GM12878 (cell line): ENCODE results near the gene SAMD1. TPM values are rescaled to one million over a fixed set of nuclear protein-coding genes. Genes with fewer than 3 reads are reported as not detected.

Source experiments
- ATAC-seq: fragments of 200-7000 bp; cut with Tn5 transposase; 3 replicates; pipeline ENCODE4 v1.9.1; 2020; ENCODE audit warnings: mild to moderate bottlenecking, moderate library complexity
- BruUV-seq: library from RNA; stranded (reverse); fragments of 400-500 nt; replicated peaks from 2 replicates; lab custom pipeline; 2021; lab: Mats Ljungman, UMichigan
- CTCF ChIA-PET: fragments of 300-600 bp; sonication (Branson Sonifier 250); formaldehyde crosslinking; extraction: SDS; loops from one replicate; lab custom pipeline; 2021; ENCODE audit warnings: inconsistent platforms; lab: Yijun Ruan, JAX
- POLR2A ChIA-PET: fragments of 350-600 bp; formaldehyde crosslinking; extraction: SDS; loops from one replicate; lab custom pipeline; 2021; ENCODE audit warnings: inconsistent platforms; lab: Charles Lee
- RAD21 ChIA-PET: fragments of 300-600 bp; sonication (Branson Sonifier 250); formaldehyde crosslinking; loops from one replicate; lab custom pipeline; 2023; ENCODE audit warnings: antibody characterized with exemption; ENCODE audit not compliant: unreplicated experiment; lab: Charles Lee
- SMC1A ChIA-PET: fragments of 300-600 bp; sonication (Branson Sonifier 250); formaldehyde crosslinking; loops from one replicate; lab custom pipeline; 2023; ENCODE audit not compliant: unreplicated experiment, uncharacterized antibody; lab: Charles Lee
- DNase-seq: peaks from one replicate; pipeline ENCODE4 v3.0.0-alpha.2; 2011; ENCODE audit warnings: low read depth, low spot score
- FAIRE-seq: peaks from 3 replicates; lab custom pipeline; 2011; peaks lifted over from hg19 to GRCh38; lab: Jason Lieb, UNC
- H2AFZ ChIP-seq: 2 replicates; pipeline ENCODE4 v1.6.0; 2011; ENCODE audit warnings: low read depth, low read length, control low read depth; ENCODE audit not compliant: control insufficient read depth
- H3K27ac ChIP-seq: 2 replicates; pipeline ENCODE4 v1.5.1; 2011; ENCODE audit warnings: control low read depth; ENCODE audit not compliant: control insufficient read depth, insufficient read depth
- H3K27me3 ChIP-seq, 2 experiments: replicated peaks in 1 of 2; 2 replicates each; pipeline versions ENCODE4 v1.6.0 to v1.6.1; 2011; ENCODE audit warnings: low read length in 1 of 2; ENCODE audit not compliant: control insufficient read depth in 2 of 2, insufficient read depth in 2 of 2
- H3K36me3 ChIP-seq, 2 experiments: 2 replicates each; pipeline ENCODE4 v1.5.1; 2011; ENCODE audit warnings: low read length in 1 of 2; ENCODE audit not compliant: control insufficient read depth in 2 of 2, insufficient read depth in 2 of 2
- H3K4me1 ChIP-seq: 2 replicates; pipeline ENCODE4 v1.6.1; 2011; ENCODE audit warnings: mild to moderate bottlenecking, low read length, moderate library complexity, mixed read lengths; ENCODE audit not compliant: control insufficient read depth, insufficient read depth
- H3K4me2 ChIP-seq: 2 replicates; pipeline ENCODE4 v1.6.0; 2011; ENCODE audit warnings: control low read depth; ENCODE audit not compliant: control insufficient read depth, insufficient read depth
- H3K4me3 ChIP-seq: fragments of 200-600 bp; sonication (generic); 2 replicates; pipeline ENCODE4 v1.5.1; 2016
- H3K79me2 ChIP-seq: 2 replicates; pipeline ENCODE4 v1.6.0; 2011; ENCODE audit warnings: low read length; ENCODE audit not compliant: control insufficient read depth, insufficient read depth
- H3K9ac ChIP-seq: 2 replicates; pipeline ENCODE4 v1.8.0; 2011; ENCODE audit warnings: low read length, control low read depth, mixed read lengths; ENCODE audit not compliant: control insufficient read depth, insufficient read depth
- H3K9me3 ChIP-seq: replicated peaks from 3 replicates; pipeline ENCODE4 v1.5.1; 2011; ENCODE audit warnings: mild to moderate bottlenecking, low read length; ENCODE audit not compliant: control insufficient read depth, insufficient read depth
- H4K20me1 ChIP-seq: 2 replicates; pipeline ENCODE4 v1.6.0; 2011; ENCODE audit not compliant: control insufficient read depth, insufficient read depth
- BRCA1 ChIP-seq: IDR thresholded peaks from 2 replicates; pipeline ENCODE4 v1.6.1; 2011; ENCODE audit warnings: low read depth, low read length, improper control_type of control experiment
- CREB1 ChIP-seq: IDR thresholded peaks from 2 replicates; pipeline ENCODE4 v1.6.1; 2012; ENCODE audit warnings: low read depth, mild to moderate bottlenecking, inconsistent platforms
- CTCF ChIP-seq, 3 experiments: IDR thresholded peaks in 2 of 3; conservative IDR thresholded peaks in 1 of 3; 2 replicates each; pipeline ENCODE4 v1.5.1; 2011; ENCODE audit warnings: low read depth in 3 of 3, low read length in 3 of 3, mild to moderate bottlenecking in 3 of 3, control low read depth in 2 of 3, moderate library complexity in 2 of 3, inconsistent platforms in 1 of 3, mixed read lengths in 1 of 3; ENCODE audit not compliant: control insufficient read depth in 2 of 3, insufficient read depth in 1 of 3; ENCODE audit errors: extremely low read depth in 1 of 3
- HDAC2 ChIP-seq: fragments of 200-600 bp; sonication (generic); IDR thresholded peaks from 2 replicates; pipeline ENCODE4 v1.6.1; 2017
- HDAC6 ChIP-seq: fragments of 200-600 bp; sonication (generic); IDR thresholded peaks from one replicate; pipeline ENCODE4 v1.8.0; 2017; ENCODE audit warnings: antibody characterized with exemption; ENCODE audit not compliant: unreplicated experiment
- MTA2 ChIP-seq: fragments of 450-650 bp; IDR thresholded peaks from 2 replicates; pipeline ENCODE4 v1.6.1; 2016; ENCODE audit warnings: low read depth, mild to moderate bottlenecking, moderate library complexity
- MXI1 ChIP-seq: fragments of 150-350 bp; IDR thresholded peaks from 2 replicates; pipeline ENCODE4 v1.6.1; 2011; ENCODE audit warnings: low read depth, mild to moderate bottlenecking, inconsistent platforms, low read length, improper control_type of control experiment
- NFYA ChIP-seq: IDR thresholded peaks from 2 replicates; pipeline ENCODE4 v1.6.1; 2011; ENCODE audit warnings: low read depth, mild to moderate bottlenecking, low read length, improper control_type of control experiment, borderline replicate concordance
- PML ChIP-seq: IDR thresholded peaks from 2 replicates; pipeline ENCODE4 v1.6.1; 2012; ENCODE audit warnings: low read length, inconsistent platforms
- POLR2AphosphoS2 ChIP-seq: IDR thresholded peaks from 2 replicates; pipeline ENCODE4 v1.6.1; 2011; ENCODE audit warnings: low read depth, mild to moderate bottlenecking, low read length, improper control_type of control experiment, moderate library complexity
- SMARCA5 ChIP-seq: fragments of 450-650 bp; IDR thresholded peaks from 2 replicates; pipeline ENCODE4 v1.6.1; 2017; ENCODE audit warnings: mild to moderate bottlenecking
- SP1 ChIP-seq: IDR thresholded peaks from one replicate; pipeline ENCODE4 v1.6.1; 2011; ENCODE audit warnings: low read depth, low read length
- STAT3 ChIP-seq: IDR thresholded peaks from 2 replicates; pipeline ENCODE4 v1.6.1; 2011; ENCODE audit warnings: low read depth, low read length, improper control_type of control experiment
- WRNIP1 ChIP-seq: IDR thresholded peaks from 2 replicates; pipeline ENCODE4 v1.6.1; 2011; ENCODE audit warnings: low read depth, low read length, improper control_type of control experiment, borderline replicate concordance
- ZBTB11 ChIP-seq: fragments of 450-650 bp; formaldehyde crosslinking; IDR thresholded peaks from 2 replicates; pipeline ENCODE4 v1.5.0; 2022; ENCODE audit warnings: mild to moderate bottlenecking, missing genetic modification characterization
- WGBS: methylation state at CpG from one replicate; pipeline ENCODE4 v1.1.6; 2016; ENCODE audit warnings: low lambda C conversion rate; ENCODE audit not compliant: insufficient replicate concordance, insufficient coverage; ENCODE audit errors: missing lambda C conversion rate; 5-methylcytosine and 5-hydroxymethylcytosine counted together
- in situ Hi-C: fragments of 300-500 bp; cut with MboI; formaldehyde crosslinking; loops from 9 replicates; pipeline ENCODE4 v1.14.3; 2018; ENCODE audit warnings: mixed read lengths
- intact Hi-C: fragments of 100-400 bp; cut with micrococcal nuclease; formaldehyde crosslinking; loops from one replicate; pipeline ENCODE4 v1.14.2; 2022; ENCODE audit not compliant: unreplicated experiment
- polyA plus RNA-seq, 11 experiments: library from polyadenylated mRNA; depleted of rRNA in 4 of 11; unstranded in 6 of 11; stranded (reverse) in 5 of 11; fragments of >200 nt; fragmentation: Nextera tagmentation in 4 of 11; fragmentation: Illumina TruSeq in 1 of 11; extraction: Ambion mirVana in 4 of 11; extraction: Trizol in 1 of 11; gene quantifications; 1 replicate in 1 of 11; 2 replicates in 10 of 11; pipeline versions ENCODE4 v1.2.1 to v1.2.3, GENCODE V29; 2011 to 2016; ENCODE audit warnings: inconsistent platforms in 2 of 11, missing spikeins in 2 of 11, low read depth in 1 of 11
- total RNA-seq, 4 experiments: library from RNA; depleted of rRNA in 3 of 4; stranded (reverse); fragments of >200 nt in 3 of 4; fragmentation: Illumina TruSeq in 1 of 4; extraction: Trizol in 1 of 4; gene quantifications; 2 replicates each; pipeline versions ENCODE4 v1.2.1 to v1.2.3, GENCODE V29; 2013 to 2021

SAMD1 gene
- total and polyA plus RNA-seq, 10 of the 15 experiments (the other 5 are each of a cell fraction or from before 2014, with no cell fraction given), result 3.0 to 71.7 (median 19.3) TPM

- H3K79me2 ChIP-seq, result peaks cover 6% of the 10 kb centered on the region
- H3K27ac ChIP-seq, result no peak overlapping the region; the same call in 1 of the 2 replicates
- no peaks in the 10 kb centered on the region for H4K20me1 ChIP-seq
- ChIA-PET POLR2A (interaction anchor here (1.0 to 1.2 kb wide), 2 partner anchors 9 to 12 kb away, joined by 4 to 5 read pairs; no protein-coding TSS in a partner anchor), RAD21 (no interaction called here), SMC1A (interaction anchor here (1.0 kb wide), 1 partner anchor 47 kb away, joined by 3 read pairs; the partner anchor contains the start of gene ASF1B), CTCF (interaction anchor here (1.0 kb wide), 1 partner anchor 209 kb away, joined by 3 read pairs; no protein-coding TSS in a partner anchor)
- TF ChIP-seq NFYA (no peak), CTCF (IDR thresholded peaks at IDR 0.05 in 2 of 3, conservative IDR thresholded peaks at IDR 0.05 in 1 of 3; ENCODE audit: control insufficient read depth in 2 of 3, extremely low read depth in 1 of 3, insufficient read depth in 1 of 3, low read depth in 3 of 3, low read length in 3 of 3) (0 out of 6 replicates have a peak, but pooled peaks of 1 of the 3 experiments have one; percentile 2), WRNIP1 (no peak), SP1 (no peak), MTA2 (no peak), SMARCA5 (no peak), HDAC2 (no peak), BRCA1 (no peak), HDAC6 (peak; percentile 76), MXI1 (0 out of 2 replicates have a peak, but pooled peaks have one; percentile 24), CREB1 (no peak), STAT3 (no peak), PML (no peak), POLR2AphosphoS2 (no peak; the same call in 1 of the 2 replicates), ZBTB11 (CRISPR knock-in tag) (no peak)
- peak overlapping the region; percentile 55 for H3K4me3 ChIP-seq
- ATAC-seq, result no peak
- peaks cover 2% of the 10 kb centered on the region; the same call in 1 of the 3 replicates for H3K9me3 ChIP-seq
- no peaks in the 10 kb centered on the region for H3K27me3 ChIP-seq
- DNase-seq, result no peak
- intact Hi-C loops, result no loop called here
- BruUV-seq, result no TSS peak
- in situ Hi-C loops, result no loop called here
- H3K9ac ChIP-seq, result peak overlapping the region; percentile 36; the same call in 1 of the 2 replicates
- 4% methylated on average over 16 of the region's 16 CpGs for WGBS
- peak overlapping the region; percentile 85 for H3K4me2 ChIP-seq
- FAIRE-seq, result no peak
- peaks cover 7% of the 10 kb centered on the region; the same call in 1 of the 2 replicates for H3K4me1 ChIP-seq
- H3K36me3 ChIP-seq, result peaks cover 3 to 5% of the 10 kb centered on the region in 2 experiments; a peak in 3 of 4 replicates
- peak overlapping the region; percentile 11 for H2AFZ ChIP-seq
Observed at GRCh38 chr19:14089412-14089661, 1.2 kb downstream of the SAMD1 start.
